NCI-H2227 (cell line): Measurements from ENCODE around the gene CAPN2.

Source experiments
- DNase-seq: peaks from one replicate; lab custom pipeline; 2025; ENCODE audit not compliant: unreplicated experiment; lab: John Stamatoyannopoulos, UW

CAPN2 gene

GRCh38 chr1:223702735-223703667, 9.3 kb upstream of the CAPN2 start:
- no peak for DNase-seq

- no peak for DNase-seq
Measured at GRCh38 chr1:223703668-223704013, 8.7 kb upstream of the CAPN2 start.

- DNase-seq, result peak; percentile 26
Measured at GRCh38 chr1:223704921-223705878, 7.1 kb upstream of the CAPN2 start.

DNA sequence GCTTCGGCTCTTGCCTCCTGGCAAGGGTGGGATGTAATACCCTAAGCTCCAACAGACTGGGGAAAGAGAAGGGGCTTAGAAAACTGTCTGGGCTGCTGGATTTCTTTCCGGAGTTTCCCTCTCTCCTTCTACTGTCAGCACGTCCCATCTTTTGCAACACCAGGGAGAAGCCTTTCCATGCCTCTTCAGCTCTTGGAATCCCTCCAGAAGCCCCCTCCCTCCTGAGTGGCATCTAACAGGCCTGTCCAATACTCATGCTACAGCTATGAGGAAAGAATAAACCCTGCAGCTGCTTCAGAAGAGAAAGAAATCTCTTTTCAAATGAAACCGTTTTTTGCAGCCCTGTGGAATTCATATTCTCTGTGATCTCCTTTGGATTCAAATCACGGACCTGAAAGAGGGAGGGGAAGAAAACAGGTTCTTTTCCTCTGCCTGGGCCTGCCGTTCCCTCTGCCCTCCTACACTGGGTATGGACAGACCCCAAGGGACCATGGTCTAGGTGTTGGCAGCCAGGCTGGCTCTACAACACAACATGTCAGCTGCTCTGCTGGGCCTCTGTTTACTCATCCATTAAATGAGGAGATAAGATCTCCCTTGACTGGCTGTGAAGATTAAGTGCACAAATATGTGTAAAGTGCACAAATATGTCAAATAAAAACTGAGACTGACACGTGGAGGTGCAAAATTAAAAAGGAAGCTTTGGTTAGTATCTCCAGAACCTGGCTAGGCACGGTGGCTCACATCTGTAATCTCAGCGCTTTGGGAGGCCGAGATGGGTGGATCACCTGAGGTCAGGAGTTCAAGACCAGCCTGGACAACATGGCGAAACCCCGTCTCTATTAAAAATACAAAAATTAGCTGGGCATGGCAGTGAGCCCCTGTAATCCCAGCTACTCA, 6.0 kb upstream of the CAPN2 start:
- peak; percentile 62 for DNase-seq

GRCh38 chr1:223707256-223708000, 4.9 kb upstream of the CAPN2 start:
- DNase-seq, result peak; percentile 29

DNA sequence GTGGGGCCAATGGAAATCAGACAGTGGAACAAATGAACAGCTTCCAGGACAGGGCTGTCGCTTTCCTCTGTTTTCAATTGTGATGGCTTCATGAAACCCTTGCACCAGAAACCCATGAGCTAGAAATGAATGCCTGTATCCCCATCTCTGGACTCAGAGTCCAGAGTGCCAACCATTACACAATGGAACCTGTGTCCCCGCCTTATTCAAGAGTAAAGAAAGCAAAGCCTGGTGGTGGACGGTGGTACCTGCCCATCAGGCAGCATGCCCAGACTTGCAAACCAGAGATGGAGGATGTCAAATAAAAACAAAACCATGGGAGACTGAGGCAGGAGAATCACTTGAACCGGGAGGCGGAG, 4.4 kb upstream of the CAPN2 start:
- no peak for DNase-seq

DNA sequence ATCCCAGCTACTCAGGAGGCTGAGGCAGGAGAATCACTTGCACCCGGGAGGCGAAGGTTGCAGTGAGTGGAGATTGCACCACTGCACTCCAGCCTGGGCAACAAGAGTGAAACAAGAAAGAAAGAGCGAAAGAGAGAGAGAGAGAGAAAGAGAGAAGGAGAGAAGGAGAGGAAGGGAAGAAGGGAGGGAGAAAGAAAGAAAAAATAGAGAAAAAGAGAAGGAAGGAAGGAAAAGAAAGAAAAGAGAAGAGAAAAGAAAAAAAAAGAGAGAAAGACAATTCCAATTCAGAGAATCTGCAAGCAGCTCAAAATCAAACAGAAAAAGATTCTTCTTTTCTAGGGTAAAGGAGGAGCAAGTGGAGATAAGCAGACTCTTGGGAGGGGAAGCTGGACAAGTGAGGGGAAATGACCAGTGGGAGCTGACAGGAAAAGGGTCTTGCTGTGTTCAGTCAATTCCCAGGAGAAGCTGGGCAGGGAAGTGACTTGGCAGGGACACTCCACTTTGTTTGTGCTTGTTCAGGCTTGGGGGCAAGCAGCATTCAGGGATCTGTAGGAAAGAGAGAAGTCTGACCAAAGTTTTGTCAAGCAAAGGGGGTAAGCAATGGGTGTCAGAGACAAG, 3.6 kb upstream of the CAPN2 start:
- DNase-seq, result no peak

DNA sequence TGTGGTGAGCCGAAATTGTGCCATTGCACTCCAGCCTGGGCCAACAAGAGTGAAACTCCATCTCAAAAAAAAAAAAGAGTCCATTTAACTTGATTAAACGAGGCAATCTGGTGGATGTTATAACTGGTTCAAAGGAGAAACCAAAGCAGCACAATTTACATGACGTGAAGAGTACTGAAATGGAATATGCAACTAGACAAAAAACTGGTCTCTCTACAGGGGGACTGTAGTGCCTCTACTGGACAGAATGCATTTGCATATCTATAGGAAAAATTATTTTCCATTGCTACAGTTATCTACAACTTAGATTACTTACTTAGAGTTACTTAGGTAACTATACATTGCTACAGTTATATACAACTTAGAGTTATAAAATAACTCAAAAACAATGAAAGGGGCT, 2.7 kb upstream of the CAPN2 start:
- no peak for DNase-seq

DNA sequence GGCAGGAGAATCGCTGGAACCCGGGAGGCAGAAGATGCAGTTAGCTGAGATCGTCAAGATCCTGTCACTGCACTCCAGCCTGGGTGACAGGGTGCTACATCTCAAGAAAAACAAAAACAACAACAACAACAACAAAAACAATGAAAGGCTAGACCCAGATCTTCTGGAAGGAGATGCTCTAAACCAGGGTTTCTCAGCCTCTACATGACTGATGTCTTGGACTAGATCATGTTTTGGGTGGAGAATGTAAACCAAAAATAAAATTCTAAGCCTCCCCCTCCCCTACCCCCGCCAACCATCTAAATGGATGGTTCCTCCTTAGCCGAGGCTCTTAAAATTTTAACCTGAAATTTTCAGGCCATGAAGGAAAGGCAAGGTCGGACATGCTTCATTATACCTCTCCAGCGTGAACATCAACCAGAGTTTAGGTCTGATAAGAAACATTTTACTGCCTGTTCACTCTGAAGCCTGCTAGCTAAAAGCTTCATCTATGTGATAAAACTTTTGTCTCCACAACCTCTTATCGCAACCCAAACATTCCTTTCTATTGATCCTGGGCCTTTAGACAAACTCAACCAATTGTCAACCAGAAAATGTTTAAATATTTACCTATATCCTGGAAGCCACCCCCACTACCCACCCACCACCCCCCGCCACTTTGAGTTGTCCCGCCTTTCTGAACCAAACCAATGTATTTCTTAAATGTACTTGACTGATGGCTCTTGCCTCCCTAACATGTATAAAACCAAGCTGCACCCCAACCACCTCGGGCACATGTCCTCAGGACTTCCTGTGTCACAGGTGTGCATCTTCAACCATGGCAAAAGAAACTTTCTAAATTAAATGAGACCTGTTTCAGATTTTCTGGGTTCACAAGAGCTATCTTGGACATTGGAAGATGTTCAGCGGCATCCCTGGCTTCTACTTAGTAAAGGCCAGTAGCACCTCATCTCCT, 1.9 kb upstream of the CAPN2 start:
- DNase-seq, result no peak

DNA sequence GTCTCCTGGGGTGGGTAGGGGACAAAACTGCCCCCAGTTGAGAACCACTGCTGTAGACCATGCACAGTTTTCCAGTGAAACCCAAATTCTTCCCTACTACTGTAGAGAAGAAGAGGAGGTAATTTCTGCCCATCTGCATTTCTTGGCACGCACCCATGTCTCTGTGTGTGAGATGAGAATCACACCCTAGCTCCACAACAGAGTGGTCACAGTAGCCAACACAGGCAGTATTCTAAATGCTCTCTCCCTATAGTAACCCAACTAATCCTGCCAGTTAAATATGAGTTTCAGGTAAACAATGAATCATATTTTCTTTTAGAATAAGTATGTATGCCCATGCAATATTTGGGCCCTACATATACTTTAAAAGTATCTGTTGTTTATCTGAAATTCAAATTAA, 1.2 kb upstream of the CAPN2 start:
- DNase-seq, result no peak

DNA sequence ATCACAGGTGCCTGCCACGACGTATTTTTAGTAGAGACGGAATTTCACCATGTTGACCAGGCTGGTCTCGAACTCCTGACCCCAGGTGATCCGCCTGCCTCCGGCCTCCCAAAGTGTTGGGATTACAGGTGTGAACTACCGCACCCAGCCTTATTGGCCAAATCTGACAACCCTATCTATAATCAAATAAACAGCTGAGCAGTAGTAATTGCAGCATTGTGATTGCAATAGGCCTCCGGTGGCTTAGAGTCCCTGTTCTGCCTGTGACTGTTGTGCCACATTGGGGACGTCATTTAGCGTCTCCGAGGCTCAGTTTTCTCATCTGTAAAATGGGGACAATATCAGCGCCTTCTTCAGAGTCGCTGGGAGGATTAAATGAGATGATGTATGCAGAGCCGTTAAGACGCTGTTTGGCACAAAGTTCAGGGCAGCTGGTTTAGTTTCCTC, 569 bp upstream of the CAPN2 start:
- no peak for DNase-seq

GRCh38 chr1:223712850-223713474, 623 bp downstream of the CAPN2 start:
- DNase-seq, result no peak

GRCh38 chr1:223713546-223714420, 1.4 kb downstream of the CAPN2 start:
- DNase-seq, result no peak

DNA sequence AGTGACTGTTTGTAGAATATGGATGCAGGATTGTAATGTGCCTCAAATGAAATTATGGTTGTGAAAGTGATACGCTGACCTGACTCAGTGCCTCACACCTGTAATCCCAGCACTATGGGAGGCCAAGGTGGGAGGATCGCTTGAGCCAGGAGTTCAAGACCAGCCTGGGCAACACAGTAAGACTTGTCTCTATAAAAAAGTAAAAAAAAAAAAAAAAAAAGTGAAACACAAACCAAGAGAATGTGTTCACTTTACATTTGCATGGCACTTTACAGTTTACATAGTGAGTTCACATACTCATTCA, 2.0 kb downstream of the CAPN2 start:
- no peak for DNase-seq

DNA sequence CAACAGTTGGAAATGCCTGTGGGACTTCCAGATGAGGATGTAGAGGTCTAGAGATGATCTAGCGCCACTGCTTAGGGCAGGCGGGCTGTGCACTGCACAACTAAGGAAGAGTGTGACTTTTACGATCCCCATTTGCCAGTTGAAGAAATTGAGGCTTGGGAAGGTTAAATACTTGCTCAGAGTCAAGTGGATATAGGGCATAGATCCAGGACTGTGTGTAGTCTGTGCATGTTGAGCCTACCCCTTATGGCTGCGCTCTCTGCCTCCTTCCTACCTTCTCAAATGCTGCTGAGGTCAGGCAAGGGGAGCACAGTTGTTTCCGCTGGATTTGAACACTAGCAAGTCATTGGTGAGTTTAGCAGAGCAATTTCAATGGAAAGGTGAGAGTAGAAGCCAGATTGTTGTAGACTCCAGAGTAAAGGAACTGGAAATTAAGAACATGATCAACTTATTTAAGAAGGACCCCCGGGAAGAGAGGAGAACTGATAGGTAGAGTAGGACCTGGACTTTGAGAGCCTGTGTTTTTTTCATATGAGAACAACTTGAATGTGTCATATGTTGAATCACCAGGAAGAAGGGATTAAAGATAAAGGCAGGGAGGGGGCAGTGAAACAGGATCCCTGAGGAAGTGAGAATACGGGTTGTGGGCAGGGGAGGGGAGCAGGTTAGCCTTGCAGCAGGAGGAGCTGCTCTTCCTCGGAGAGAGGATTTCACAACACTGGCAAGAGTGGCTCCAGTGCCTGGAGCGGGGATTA, 2.7 kb downstream of the CAPN2 start:
- DNase-seq, result no peak

- no peak for DNase-seq
Measured at GRCh38 chr1:223715604-223716172, 3.3 kb downstream of the CAPN2 start.
